Glutamatergic neuron (in vitro differentiated cells): ENCODE measurements around the gene PIP4K2A. TPM values are rescaled to one million over a fixed set of nuclear protein-coding genes. Genes with fewer than 3 reads are reported as not detected.

Source experiments
- DNase-seq: peaks from one replicate; pipeline ENCODE4 v3.0.0; 2022
- H3K27ac Mint-ChIP-seq: one replicate; pipeline ENCODE4 v1.8.0; 2020; ENCODE audit warnings: mild to moderate bottlenecking, mixed read lengths, inconsistent platforms; ENCODE audit not compliant: unreplicated experiment
- H3K27me3 Mint-ChIP-seq: one replicate; pipeline ENCODE4 v1.8.0; 2020; ENCODE audit warnings: mild to moderate bottlenecking, moderate library complexity, mixed read lengths, inconsistent platforms; ENCODE audit not compliant: unreplicated experiment
- H3K36me3 Mint-ChIP-seq: one replicate; pipeline ENCODE4 v1.8.0; 2020; ENCODE audit warnings: mild to moderate bottlenecking, mixed read lengths, inconsistent platforms; ENCODE audit not compliant: unreplicated experiment
- H3K4me1 Mint-ChIP-seq: one replicate; pipeline ENCODE4 v1.8.0; 2020; ENCODE audit warnings: mild to moderate bottlenecking, low read depth, mixed read lengths, inconsistent platforms; ENCODE audit not compliant: unreplicated experiment
- H3K4me3 Mint-ChIP-seq: one replicate; pipeline ENCODE4 v1.8.0; 2020; ENCODE audit warnings: mild to moderate bottlenecking, mixed read lengths, inconsistent platforms; ENCODE audit not compliant: unreplicated experiment
- H3K9me3 Mint-ChIP-seq: one replicate; pipeline ENCODE4 v1.8.0; 2020; ENCODE audit warnings: mild to moderate bottlenecking, moderate library complexity, mixed read lengths, inconsistent platforms; ENCODE audit not compliant: unreplicated experiment
- total RNA-seq: library from RNA; stranded (reverse); fragmentation: NEBNext Ultra II Directional; extraction: Animal tissue kit (Norgen Biotek cat#: 25700); gene quantifications from one replicate; pipeline ENCODE4 v1.2.1, GENCODE V29; 2021; ENCODE audit not compliant: unreplicated experiment
- TF ChIP-seq, protein P1 (sequence below): fragments of 200-600 bp; sonication (generic); IDR thresholded peaks from one replicate; pipeline ENCODE4 v1.5.0; 2021; ENCODE audit not compliant: partially characterized antibody, unreplicated experiment

The PIP4K2A gene
- total RNA-seq, 1 donor from 2014 or later = 20.7 TPM

DNA sequence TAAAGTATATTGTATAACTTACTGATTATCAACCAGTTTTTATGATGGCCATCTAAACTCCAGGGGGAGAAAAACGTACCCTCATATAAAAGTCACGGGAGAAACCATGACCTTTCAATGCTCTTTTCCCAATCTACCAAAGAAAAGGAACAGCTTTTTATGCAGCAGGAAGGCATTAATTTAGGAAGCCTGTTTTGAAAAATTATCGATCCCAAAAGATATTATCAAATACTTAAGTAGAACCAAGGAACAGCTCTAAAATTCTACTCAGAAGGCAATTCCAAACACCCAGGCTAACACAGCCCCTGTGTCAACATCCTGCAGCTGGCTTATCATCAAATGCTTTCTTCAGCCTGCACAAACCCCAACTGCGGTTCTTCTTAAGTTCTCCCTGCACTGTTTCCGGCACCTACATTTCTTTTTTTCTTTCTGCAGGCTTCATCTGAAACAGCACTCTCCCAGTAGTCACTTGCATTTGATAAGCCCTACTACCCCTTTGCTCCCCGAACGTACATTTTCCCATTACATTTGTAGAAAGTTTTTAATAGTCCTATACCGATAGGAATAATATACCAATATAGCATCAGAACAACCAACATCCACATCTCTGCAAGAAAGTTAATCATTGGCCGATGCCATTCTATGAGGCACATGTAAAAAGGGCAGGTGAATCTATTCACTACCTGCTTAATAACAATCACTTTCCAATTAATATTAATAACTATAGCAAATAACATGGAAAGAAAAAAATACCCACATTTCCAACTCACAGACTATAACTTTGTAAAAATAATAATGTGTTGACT lies 47.9 kb downstream of the PIP4K2A start:
- peaks cover 3% of the 10 kb centered on the region for H3K4me1 Mint-ChIP-seq
- no peaks in the 10 kb centered on the region for H3K36me3 Mint-ChIP-seq
- H3K9me3 Mint-ChIP-seq = peaks cover 2% of the 10 kb centered on the region

GRCh38 chr10:22665329-22665728 lies 49.0 kb downstream of the PIP4K2A start:
- TF ChIP-seq, protein P1, sequence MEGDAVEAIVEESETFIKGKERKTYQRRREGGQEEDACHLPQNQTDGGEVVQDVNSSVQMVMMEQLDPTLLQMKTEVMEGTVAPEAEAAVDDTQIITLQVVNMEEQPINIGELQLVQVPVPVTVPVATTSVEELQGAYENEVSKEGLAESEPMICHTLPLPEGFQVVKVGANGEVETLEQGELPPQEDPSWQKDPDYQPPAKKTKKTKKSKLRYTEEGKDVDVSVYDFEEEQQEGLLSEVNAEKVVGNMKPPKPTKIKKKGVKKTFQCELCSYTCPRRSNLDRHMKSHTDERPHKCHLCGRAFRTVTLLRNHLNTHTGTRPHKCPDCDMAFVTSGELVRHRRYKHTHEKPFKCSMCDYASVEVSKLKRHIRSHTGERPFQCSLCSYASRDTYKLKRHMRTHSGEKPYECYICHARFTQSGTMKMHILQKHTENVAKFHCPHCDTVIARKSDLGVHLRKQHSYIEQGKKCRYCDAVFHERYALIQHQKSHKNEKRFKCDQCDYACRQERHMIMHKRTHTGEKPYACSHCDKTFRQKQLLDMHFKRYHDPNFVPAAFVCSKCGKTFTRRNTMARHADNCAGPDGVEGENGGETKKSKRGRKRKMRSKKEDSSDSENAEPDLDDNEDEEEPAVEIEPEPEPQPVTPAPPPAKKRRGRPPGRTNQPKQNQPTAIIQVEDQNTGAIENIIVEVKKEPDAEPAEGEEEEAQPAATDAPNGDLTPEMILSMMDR = no peak
- H3K27me3 Mint-ChIP-seq = peaks cover 3% of the 10 kb centered on the region
- H3K36me3 Mint-ChIP-seq = no peaks in the 10 kb centered on the region
- H3K9me3 Mint-ChIP-seq = peaks cover 2% of the 10 kb centered on the region
- DNase-seq = no peak
- no peak overlapping the region for H3K27ac Mint-ChIP-seq
- no peaks in the 10 kb centered on the region for H3K4me1 Mint-ChIP-seq
- H3K4me3 Mint-ChIP-seq = no peak overlapping the region

More for the DNA sequence above, 47.9 kb downstream of the PIP4K2A start:
- no peak overlapping the region for H3K27ac Mint-ChIP-seq
- DNase-seq = no peak
- no peak overlapping the region for H3K4me3 Mint-ChIP-seq
- peaks cover 3% of the 10 kb centered on the region for H3K27me3 Mint-ChIP-seq
- TF ChIP-seq, protein P1 = no peak

DNA sequence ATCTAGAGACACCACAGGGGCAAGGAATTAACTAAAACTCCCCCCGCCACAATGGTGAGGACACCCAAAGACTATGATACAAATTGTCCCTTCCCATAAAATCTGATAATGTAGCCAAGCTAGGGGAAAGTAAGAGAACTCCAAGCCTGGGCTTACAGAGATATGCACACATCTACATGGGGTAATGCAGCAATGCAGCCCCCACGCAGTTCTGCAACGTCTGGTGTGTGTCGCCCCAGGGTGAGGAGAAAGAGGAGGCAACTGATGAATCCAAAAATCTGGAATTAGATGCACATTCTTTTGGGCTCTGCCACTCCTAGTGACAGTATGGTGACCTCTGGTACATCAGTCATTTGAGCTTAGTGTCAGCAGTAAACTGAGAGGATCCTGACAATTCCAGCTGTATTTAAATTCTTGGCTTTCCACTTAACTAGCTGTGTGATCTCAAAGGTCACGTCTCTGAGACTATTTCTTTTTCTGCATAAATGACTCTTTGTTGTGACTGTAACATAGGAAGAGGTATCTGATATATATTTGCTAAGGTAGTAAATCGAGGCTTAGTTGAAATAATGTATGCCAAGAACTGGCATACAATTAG lies 51.5 kb downstream of the PIP4K2A start:
- Mint-ChIP-seq H3K4me1 (no peaks in the 10 kb centered on the region), H3K27me3 (peaks cover 3% of the 10 kb centered on the region), H3K27ac (no peak overlapping the region), H3K36me3 (no peaks in the 10 kb centered on the region), H3K9me3 (peaks cover 2% of the 10 kb centered on the region), H3K4me3 (no peak overlapping the region)
- no peak for DNase-seq
- TF ChIP-seq, protein P1 = no peak

DNA sequence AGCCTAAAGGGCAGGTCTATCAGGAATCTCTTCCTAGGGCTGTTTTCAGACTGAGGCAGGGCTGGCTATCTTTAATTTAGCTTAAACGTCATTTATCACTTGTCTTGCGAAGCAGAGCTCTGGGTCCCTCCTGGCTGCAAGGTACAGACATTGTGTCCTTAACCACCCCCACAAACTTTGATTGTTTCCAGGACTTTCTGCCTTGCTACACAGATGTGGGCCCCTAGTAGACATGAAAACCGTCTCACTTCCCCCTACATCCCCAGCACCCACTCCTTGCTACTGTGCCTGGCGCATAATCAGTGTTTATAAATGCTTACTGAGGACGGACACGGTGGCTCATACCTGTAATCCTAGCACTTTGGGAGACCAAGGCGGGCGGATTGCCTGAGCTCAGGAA lies 54.5 kb downstream of the PIP4K2A start:
- DNase-seq = no peak
- Mint-ChIP-seq H3K27me3 (no peaks in the 10 kb centered on the region), H3K36me3 (no peaks in the 10 kb centered on the region), H3K9me3 (no peaks in the 10 kb centered on the region), H3K27ac (no peak overlapping the region), H3K4me3 (no peak overlapping the region), H3K4me1 (no peaks in the 10 kb centered on the region)
- TF ChIP-seq, protein P1 = no peak
